IPS-NIHi7 (cell line): ENCODE results near the gene SPEG.
"Not testable (repeated sequence)": the region's sequence is repeated elsewhere in the genome, so short reads cannot be mapped to it uniquely, and the experiment has no call there.

Experiments used
- DNase-seq: peaks from one replicate; pipeline ENCODE4 v3.0.0; 2012; ENCODE audit warnings: mixed read lengths; ENCODE audit errors: extremely low spot score

SPEG gene

DNA sequence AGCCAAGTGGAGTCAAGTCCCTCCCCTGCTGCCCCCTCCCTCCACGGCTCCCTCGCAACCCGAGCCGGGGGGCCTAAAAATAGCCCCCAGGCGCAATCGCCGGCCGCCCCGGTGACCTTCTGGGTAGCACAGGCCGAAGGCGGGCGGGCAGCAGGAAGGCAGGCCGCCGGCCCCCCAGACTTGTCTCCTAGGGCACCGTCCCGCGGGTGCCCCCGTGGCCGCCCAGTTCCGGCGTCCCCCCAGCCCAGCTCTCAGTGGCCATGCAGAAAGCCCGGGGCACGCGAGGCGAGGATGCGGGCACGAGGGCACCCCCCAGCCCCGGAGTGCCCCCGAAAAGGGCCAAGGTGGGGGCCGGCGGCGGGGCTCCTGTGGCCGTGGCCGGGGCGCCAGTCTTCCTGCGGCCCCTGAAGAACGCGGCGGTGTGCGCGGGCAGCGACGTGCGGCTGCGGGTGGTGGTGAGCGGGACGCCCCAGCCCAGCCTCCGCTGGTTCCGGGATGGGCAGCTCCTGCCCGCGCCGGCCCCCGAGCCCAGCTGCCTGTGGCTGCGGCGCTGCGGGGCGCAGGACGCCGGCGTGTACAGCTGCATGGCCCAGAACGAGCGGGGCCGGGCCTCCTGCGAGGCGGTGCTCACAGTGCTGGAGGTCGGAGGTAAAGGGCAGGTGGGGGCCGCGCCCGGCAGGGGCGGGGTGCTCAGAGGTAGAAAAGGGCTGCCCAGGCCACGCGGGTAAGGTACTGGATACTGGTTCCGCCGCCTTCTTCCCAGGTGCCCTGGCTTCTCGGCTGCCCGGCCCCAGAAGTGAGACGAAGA, at the start of gene SPEG:
Gene SPEG, plus strand, starts transcription at position 126 of the 808 bp plus-strand sequence. Its CDS starts 135 bp downstream, at position 261.
- no peak for DNase-seq

DNA sequence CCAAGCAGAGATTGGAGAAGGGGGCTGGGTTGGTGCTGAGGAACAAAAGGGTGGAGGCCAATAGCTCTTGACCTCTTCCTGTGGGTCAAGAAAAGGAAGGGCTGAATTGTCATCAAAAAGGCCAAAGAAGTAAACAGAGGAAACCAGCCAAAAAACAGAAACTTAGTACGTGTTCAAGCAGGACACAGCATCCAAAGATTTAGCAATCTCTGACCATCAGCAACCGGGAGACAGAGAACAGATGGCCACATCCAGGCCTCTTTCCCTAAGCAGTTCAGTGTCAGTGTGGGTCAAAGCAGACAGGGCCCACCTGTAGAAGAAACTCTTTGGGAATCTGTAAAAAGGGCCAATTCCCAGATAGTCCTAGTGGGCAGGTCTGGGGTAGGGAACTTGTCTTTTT, 49.8 kb upstream of the SPEG start:
- DNase-seq: no peak

DNA sequence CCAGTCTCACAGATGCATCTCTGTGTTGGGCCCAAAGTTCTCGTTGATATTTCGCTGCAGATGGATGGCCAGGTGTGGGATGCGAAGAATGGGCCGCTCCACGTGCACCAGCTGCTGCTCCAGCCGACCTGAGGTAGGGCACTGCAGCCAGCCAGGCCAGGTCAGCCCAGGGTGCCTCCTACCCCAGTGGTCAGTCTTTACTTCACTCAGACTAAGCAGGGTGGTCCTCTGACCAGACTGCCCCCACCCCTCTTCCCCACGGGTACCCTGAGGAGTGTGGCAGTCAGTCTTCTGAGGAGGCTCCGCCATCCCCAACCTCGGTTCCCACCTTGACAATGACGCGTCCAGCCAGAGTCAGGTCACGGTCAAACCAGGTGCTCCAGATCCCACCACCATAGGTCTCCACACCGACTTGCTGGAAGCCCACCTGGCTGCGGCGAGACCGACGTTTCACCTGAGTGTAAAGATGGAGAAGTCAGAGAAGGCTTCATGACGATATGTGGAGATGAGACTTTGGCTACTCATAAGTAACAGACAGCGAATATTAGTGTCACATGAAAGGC, 48.6 kb upstream of the SPEG start:
- no peak for DNase-seq

DNA sequence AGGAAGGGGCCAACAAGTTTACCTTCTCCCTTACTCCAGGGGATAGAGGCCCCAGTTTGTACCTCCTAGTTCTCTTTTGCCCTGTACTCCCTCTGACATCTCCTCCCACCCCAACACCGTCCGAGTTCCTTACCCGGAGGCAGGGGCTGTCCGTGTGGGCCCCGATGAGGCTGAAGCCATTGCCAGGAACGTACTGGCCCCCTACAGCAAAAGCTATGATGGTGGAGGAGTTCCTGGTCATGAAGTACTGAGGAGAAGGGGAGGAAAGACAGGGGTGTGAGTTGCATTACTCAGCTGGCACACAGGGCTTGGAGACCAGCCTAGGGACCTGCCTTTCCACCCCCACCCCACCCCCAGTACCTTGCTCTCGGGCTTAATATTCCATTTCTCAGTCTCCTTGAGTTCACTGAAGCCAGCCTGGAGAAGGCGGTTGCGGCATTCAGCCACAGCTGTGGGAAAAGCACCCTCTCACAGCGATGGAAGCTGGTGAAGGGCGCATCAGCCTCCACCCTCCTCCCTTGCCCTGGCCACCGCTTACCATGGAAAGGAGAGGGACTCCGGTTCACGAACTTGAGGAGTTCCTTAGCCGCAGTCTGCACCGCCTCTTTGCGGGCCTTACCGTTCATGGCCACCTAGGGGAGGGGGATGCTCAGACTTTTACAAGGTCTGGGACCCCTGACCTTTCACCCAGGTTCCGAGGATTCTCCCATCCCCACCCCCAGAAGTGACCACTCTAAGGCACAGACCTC, 47.9 kb upstream of the SPEG start:
- no peak for DNase-seq

GRCh38 chr2:219387306-219388120, 47.1 kb upstream of the SPEG start, which contains the start of gene DNPEP:
Gene DNPEP (minus strand): TSS chr2:219387912. CDS start chr2:219387794, 118 bp downstream.
- peak; percentile 94 for DNase-seq

GRCh38 chr2:219388121-219388906, 46.3 kb upstream of the SPEG start:
- peak; percentile 96 for DNase-seq

GRCh38 chr2:219388907-219389156, 45.8 kb upstream of the SPEG start:
- no peak for DNase-seq

DNA sequence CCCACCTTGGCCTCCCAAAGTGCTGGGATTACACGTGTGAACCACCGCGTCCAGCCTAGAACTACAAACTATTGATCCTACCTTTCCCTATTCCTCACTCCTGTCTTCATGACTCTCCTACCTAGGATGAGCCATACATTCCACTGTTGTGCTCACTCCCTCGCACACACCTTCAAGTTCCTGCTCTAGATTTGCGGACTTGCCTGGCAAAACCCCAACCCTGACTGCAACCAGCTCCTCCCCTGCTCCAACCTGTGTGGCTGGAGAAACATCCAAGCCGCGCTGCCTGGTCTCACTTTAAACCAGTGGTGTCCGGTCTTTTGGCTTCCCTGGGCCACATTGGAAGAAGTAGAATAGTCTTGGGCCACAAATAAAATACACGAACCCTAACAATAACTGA, 41.9 kb upstream of the SPEG start:
- DNase-seq: no peak

- DNase-seq: not testable (repeated sequence)
Observed at GRCh38 chr2:219395056-219395455, 39.6 kb upstream of the SPEG start.

GRCh38 chr2:219395609-219396008, 39.0 kb upstream of the SPEG start:
- no peak for DNase-seq

DNA sequence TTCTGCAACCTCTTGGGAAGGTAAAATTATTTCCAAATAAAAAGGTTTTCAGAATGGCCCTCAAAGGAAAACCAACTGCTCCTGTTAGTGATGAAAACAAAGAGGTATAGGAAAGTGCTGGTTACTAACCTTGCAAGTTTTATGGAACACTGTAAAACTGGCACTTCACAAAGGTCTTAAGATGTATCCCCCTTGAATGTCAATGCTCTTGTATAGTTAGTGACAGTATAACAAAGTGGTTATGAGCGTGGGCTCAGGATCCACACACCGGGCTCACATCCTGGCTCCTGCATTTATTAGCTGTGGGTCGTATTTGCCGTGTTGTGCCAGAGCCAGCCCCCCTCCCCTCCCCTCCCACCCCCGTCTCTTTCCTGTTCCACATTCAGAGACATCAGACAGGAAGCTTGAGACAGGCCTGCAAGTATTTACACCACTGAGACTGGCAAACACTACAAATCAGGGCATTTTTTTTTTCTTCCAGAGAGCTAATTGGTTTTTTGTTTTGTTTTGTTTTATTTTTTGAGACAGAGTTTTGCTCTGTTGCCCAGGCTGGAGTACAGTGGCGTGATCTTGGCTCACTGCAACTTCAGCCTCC, 37.7 kb upstream of the SPEG start:
- no peak for DNase-seq

- no peak for DNase-seq
Observed at GRCh38 chr2:219398721-219399363, 35.8 kb upstream of the SPEG start.

DNA sequence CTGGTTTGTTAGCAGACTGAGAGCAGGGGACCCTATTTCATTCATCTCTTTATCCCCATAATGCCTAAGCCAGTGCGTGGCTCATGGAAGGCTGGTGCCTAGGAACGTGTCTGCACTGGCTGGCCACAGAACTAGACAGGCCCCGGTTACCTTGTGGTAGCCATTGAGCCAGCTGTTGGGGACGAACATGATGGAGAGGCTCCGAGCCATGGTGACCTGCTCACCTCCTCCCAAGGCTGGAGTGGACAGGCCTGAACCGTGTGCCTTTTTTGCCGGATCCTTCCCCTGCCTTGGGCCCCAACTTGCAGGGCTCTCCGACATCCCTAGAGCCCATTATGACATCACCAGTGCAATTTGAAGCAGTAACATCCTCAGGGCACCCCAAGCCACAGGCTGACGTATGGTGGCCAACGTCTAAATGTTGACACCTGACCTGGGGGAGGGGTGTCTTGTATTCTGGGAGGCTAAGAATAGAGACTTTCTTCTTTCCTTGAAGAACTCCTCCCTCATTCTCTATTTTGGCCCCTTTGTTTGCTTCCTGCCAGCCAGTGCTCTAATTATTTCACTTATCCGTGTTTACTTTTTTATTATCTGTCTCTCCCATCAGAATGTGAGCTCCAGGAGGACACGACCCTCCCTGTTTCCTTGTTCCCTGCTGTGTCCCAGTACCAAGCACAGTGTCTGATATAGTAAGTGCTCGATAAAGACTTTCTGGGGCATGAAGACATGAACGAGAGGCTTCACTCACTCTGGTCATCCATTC, 34.7 kb upstream of the SPEG start:
- DNase-seq: no peak

DNA sequence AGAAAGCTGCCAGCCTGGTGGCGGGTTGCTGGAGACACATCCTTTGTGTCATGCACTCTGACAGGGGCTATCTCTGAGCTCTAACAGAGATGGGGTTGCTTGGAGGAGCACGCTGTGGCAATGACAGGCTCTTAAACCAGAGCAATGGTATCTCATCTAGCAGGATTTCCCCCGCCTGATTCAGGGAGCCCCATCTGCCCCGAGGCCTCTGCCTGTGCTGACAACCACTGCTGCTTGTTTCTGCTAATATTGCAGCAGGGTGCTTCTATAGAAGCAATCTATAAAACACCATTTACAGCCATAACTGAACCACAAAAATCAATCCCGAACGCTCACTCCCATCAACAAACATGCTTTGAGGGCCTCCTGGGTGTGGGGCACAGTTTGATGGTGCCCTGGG, 34.1 kb upstream of the SPEG start:
- no peak for DNase-seq

DNA sequence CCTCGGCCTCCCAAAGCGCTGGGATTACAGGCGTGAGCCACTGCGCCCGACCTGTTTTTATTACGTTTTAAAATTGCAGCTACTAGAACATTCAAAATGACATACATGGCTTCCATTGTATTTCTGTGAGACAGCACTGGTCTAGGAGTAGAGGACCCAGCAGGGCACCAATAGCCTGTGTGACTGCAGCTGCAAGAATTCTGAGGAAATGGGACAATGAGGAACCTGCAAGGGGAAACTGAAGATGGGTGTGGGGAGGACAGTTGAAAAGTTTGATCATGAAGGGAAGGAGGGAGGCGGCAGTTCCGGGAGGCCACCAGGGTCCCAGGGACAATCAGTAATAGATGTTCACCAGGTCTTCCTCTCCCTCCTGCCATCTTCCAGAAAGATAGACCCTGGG, 33.0 kb upstream of the SPEG start:
- no peak for DNase-seq

- DNase-seq: peak; percentile 86
Observed at GRCh38 chr2:219402665-219403515, 31.8 kb upstream of the SPEG start.

DNA sequence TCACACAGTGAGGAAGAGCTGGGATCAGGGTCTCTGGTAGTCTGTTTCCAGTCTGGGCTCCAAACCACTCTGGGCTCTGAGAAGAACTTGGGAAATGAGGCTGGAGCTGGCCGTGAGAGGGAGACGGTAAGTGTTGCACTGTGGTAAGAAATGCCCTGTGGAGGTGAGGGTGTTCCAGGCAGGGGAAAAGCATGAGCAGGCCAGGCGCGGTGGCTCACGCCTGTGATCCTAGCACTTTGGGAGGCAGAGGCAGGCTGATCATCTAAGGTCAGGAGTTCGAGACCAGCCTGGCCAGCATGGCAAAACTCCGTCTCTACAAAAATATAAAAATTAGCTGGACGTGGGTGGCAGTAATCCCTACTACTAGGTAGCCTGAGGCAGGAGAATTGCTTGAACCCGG, 30.8 kb upstream of the SPEG start:
- DNase-seq: no peak

- no peak for DNase-seq
Observed at GRCh38 chr2:219404291-219404910, 30.2 kb upstream of the SPEG start.
